ENCODE measurements around the gene RCOR3.
A peak's percentile ranks its signal among the peaks of the same experiment; 100 is the strongest.
"Not testable (repeated sequence)": the region's sequence is repeated elsewhere in the genome, so short reads cannot be mapped to it uniquely, and the experiment has no call there.

The RCOR3 gene

DNA sequence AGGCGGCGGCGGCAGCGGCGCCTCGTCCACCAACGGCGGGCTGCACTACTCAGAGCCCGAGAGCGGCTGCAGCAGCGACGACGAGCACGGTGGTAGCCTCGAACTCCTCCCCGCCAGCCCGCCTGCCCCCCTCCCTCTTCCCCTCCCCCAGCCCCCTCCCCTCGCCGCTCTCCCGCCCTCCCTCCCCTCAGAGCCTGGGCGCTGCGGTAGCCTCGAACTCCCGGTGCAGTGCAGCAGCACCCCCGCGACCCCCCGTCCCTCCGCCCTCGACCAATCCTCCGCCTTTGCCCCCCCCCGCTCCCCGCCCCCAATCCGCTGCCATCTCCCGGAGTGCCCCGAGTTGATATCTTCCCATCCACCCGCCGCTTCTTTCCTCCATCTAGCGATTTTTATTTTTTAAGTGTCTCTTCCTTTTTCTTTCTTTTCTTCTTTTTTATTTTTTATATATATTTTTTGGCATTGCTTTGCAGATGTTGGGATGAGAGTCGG is 516 bp downstream of the RCOR3 start:
- Histone ChIP-seq H3K27ac (peak overlapping the region; percentile 97), H3K4me3 (peak overlapping the region; percentile 89)
- no peak for TF ChIP-seq Cebpa-rat (IDR thresholded peaks at IDR 0.05)

DNA sequence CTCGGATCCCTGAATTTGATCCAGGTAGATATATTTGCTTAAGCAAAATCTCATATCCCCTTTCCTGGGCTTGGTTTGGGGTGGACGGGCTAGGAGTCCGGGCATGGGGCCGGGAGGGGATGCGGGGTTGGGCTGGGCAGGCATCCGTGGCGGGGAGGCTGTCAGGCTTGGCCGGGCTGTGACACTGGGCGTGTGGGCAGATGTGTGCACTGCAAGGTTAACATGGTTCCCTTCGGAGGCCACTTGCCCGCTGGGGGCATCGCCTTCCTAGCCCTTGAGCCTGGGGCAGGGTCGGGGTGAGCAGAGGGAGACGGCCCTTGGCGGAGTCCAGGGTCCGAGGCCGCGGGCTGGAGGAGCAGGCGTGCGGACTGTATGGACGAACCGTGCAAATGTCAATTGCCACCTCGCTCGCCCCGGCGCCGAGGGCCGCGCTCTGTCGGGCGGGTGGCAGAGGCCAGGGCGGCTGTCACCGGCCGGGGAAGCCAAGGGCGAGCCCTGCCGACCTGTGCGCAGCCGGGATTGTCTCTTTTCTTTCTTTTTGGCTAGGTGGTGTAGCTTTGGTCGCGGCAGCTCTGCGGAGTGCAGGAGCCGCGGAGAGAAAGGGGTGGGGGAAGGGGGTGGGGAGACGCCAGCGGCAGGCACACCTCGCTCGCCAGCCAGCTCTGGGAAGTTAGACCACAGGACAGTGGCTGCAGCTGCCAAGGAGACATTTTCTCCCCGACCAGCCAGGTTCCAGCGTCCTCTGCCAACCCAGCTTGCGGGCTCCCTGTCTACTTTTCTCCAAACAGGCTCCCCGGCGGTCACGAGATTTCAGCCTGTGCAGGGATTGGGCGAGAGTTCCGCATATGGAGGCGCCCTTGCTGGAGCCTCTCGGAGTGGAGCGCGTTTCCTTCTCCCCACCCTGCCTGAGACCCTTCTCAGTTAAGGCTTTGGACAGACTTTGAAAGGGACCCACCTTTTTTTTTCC is 1.3 kb downstream of the RCOR3 start:
- H3K27me3 ChIP-seq: no peaks in the 10 kb centered on the region
- peaks cover 12% of the 10 kb centered on the region for H4K20me1 ChIP-seq
- H3K4me1 ChIP-seq: peaks cover 23% of the 10 kb centered on the region
- H3K9me3 ChIP-seq: no peaks in the 10 kb centered on the region
- peak overlapping the region; percentile 89 for H3K4me3 ChIP-seq
- peak overlapping the region; percentile 74 for H3K27ac ChIP-seq
- H3K36me3 ChIP-seq: peaks cover 14% of the 10 kb centered on the region
- H3K4me2 ChIP-seq: peak overlapping the region; percentile 88
- H3K9ac ChIP-seq: peak overlapping the region; percentile 81
- no peak for TF ChIP-seq Cebpa-rat (IDR thresholded peaks at IDR 0.05)

More for the DNA sequence above, 516 bp downstream of the RCOR3 start:
- Histone ChIP-seq H3K4me2 (peak overlapping the region; percentile 88), H4K20me1 (peaks cover 10% of the 10 kb centered on the region; the same call in 1 of the 2 replicates), H3K27me3 (no peaks in the 10 kb centered on the region), H3K36me3 (peaks cover 13% of the 10 kb centered on the region), H3K4me1 (peaks cover 23% of the 10 kb centered on the region), H3K9me3 (no peaks in the 10 kb centered on the region), H3K9ac (peak overlapping the region; percentile 98)

DNA sequence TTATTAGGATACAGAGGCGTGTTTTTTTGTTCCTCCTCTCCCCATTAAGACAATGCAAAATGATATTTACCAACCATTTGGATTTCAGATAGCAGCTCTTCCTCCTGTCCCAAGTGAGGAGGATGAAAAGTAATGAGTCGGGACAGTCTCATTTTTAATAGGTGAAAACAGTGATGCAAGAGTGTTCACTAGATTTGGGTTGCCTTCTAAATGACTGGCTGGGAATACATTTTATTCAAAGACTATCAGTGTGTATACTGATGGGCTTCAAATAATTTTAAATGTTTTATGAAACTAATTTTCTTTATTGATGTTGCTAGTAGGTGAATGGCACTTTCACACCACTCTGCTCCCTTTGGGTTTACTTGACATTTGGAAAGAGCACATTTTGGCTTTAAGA is 2.1 kb downstream of the RCOR3 start:
- peaks cover 23% of the 10 kb centered on the region for H3K4me1 ChIP-seq
- H3K4me3 ChIP-seq: peak overlapping the region; percentile 89
- peak overlapping the region; percentile 88 for H3K4me2 ChIP-seq
- H3K27me3 ChIP-seq: no peaks in the 10 kb centered on the region
- peak overlapping the region; percentile 81 for H3K9ac ChIP-seq
- H3K36me3 ChIP-seq: peaks cover 14% of the 10 kb centered on the region
- peaks cover 17% of the 10 kb centered on the region for H4K20me1 ChIP-seq
- no peaks in the 10 kb centered on the region for H3K9me3 ChIP-seq
- TF ChIP-seq Cebpa-rat (IDR thresholded peaks at IDR 0.05): no peak
- H3K27ac ChIP-seq: peak overlapping the region; percentile 74

DNA sequence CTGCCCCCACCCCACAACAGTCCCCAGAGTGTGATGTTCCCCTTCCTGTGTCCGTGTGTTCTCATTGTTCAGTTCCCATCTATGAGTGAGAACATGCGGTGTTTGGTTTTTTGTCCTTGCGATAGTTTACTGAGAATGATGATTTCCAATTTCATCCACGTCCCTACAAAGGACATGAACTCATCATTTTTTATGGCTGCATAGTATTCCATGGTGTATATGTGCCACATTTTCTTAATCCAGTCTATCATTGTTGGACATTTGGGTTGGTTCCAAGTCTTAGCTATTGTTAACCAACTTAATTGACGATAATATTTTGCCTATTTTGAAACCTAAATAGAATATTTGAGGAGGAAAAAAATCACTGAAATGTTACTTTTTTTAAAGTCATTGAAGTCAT is 3.9 kb downstream of the RCOR3 start:
- not testable (repeated sequence) for H3K9me3 ChIP-seq, H3K4me1 ChIP-seq, H3K4me2 ChIP-seq, H3K9ac ChIP-seq, H3K4me3 ChIP-seq, H3K27me3 ChIP-seq, H3K27ac ChIP-seq
- H4K20me1 ChIP-seq: peaks cover 23% of the 10 kb centered on the region
- peaks cover 28% of the 10 kb centered on the region for H3K36me3 ChIP-seq

GRCh38 chr1:211267204-211267857 is 8.2 kb downstream of the RCOR3 start:
- no peak for TF ChIP-seq Cebpa-rat (IDR thresholded peaks at IDR 0.05)
- Histone ChIP-seq H3K4me3 (no peak overlapping the region), H3K36me3 (peaks cover 56% of the 10 kb centered on the region), H3K27me3 (no peaks in the 10 kb centered on the region), H3K9me3 (no peaks in the 10 kb centered on the region), H3K4me2 (no peak overlapping the region), H4K20me1 (peaks cover 20% of the 10 kb centered on the region), H3K27ac (no peak overlapping the region), H3K9ac (no peak overlapping the region), H3K4me1 (no peaks in the 10 kb centered on the region)

GRCh38 chr1:211279340-211279739 is 20.2 kb downstream of the RCOR3 start:
- H3K4me3 ChIP-seq: no peak overlapping the region
- H3K27ac ChIP-seq: no peak overlapping the region
- TF ChIP-seq Cebpa-rat (IDR thresholded peaks at IDR 0.05): no peak
- H4K20me1 ChIP-seq: peaks cover 9% of the 10 kb centered on the region
- H3K4me1 ChIP-seq: no peaks in the 10 kb centered on the region
- H3K4me2 ChIP-seq: no peak overlapping the region
- no peaks in the 10 kb centered on the region for H3K27me3 ChIP-seq
- no peaks in the 10 kb centered on the region for H3K9me3 ChIP-seq
- H3K36me3 ChIP-seq: peaks cover 84% of the 10 kb centered on the region
- H3K9ac ChIP-seq: no peak overlapping the region

DNA sequence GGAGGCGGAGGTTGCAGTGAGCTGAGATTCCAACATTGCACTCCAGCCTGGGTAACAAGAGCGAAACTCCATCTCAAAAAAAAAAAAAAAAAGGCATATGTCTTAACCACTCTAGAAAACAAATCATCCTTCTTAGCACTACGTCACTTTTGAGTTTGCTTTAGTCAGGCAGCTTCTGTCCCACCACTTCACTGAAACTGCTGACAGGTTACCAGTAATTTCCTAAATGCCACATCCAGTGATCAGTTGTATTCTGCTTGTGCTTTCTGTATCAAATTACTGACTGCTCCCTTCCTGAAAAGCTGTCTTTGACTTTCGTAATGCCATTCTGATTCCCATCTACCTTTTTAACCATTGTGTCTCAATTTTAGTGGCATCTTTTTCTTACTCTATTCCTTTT is 21.7 kb downstream of the RCOR3 start:
- Histone ChIP-seq H3K4me2 (no peak overlapping the region), H3K4me1 (no peaks in the 10 kb centered on the region), H3K9me3 (no peaks in the 10 kb centered on the region), H3K4me3 (no peak overlapping the region), H3K27ac (no peak overlapping the region), H3K36me3 (peaks cover 95% of the 10 kb centered on the region), H3K9ac (no peak overlapping the region), H3K27me3 (no peaks in the 10 kb centered on the region), H4K20me1 (peaks cover 16% of the 10 kb centered on the region)
- TF ChIP-seq Cebpa-rat (IDR thresholded peaks at IDR 0.05): no peak

GRCh38 chr1:211281320-211282022 is 22.3 kb downstream of the RCOR3 start:
- Histone ChIP-seq H3K4me3 (no peak overlapping the region), H3K9ac (no peak overlapping the region), H3K27ac (no peak overlapping the region), H3K27me3 (no peaks in the 10 kb centered on the region), H3K9me3 (no peaks in the 10 kb centered on the region), H3K36me3 (peaks cover 96% of the 10 kb centered on the region), H4K20me1 (peaks cover 21% of the 10 kb centered on the region; the same call in 1 of the 2 replicates), H3K4me2 (no peak overlapping the region), H3K4me1 (no peaks in the 10 kb centered on the region)
- no peak for TF ChIP-seq Cebpa-rat (IDR thresholded peaks at IDR 0.05)

DNA sequence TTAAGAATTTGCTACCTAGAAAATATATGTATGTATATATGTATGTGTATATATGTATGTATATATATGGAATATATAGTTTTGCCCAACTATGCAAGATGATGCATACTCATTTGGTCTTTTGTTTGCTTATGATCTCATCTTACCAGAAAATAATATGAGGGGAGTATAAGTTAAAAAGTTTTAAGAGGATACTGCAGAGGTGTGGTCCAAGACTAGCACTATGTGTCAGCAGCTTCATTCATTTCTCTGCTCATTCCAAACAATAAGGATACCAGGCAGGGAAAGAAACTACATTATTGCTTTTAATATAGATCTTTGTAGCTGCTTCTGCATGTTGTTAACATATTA is 22.8 kb downstream of the RCOR3 start:
- Histone ChIP-seq H3K9me3 (no peaks in the 10 kb centered on the region), H3K27me3 (no peaks in the 10 kb centered on the region), H4K20me1 (peaks cover 21% of the 10 kb centered on the region; the same call in 1 of the 2 replicates), H3K27ac (no peak overlapping the region), H3K36me3 (peaks cover 97% of the 10 kb centered on the region), H3K9ac (no peak overlapping the region), H3K4me3 (no peak overlapping the region), H3K4me2 (no peak overlapping the region), H3K4me1 (no peaks in the 10 kb centered on the region)
- TF ChIP-seq Cebpa-rat (IDR thresholded peaks at IDR 0.05): no peak

Measured in BLaER1 (cell line).